Aortic smooth muscle cell (primary cell): ENCODE results near the gene PRPS1. TPM values are rescaled to one million over a fixed set of nuclear protein-coding genes. Genes with fewer than 3 reads are reported as not detected.

ENCODE experiments used
- total RNA-seq: library from RNA; depleted of rRNA; stranded (reverse); fragments of >200 nt; gene quantifications from 2 replicates; pipeline ENCODE4 v1.2.3, GENCODE V29; 2014

Gene PRPS1
- total RNA-seq = 23.3 and 26.4 TPM in 2 replicates

GRCh38 chrX:107627838-107628661 lies at the start of gene PRPS1:
PRPS1 (plus strand) TSS chrX:107628510; CDS start chrX:107628629, 119 bp downstream.

Other genes with a start within 250 kb of the PRPS1 start
- gene FRMPD3, start 178.9 kb upstream of the PRPS1 start, total RNA-seq = not detected in 2 replicates
- gene TSC22D3, start 147.3 kb downstream of the PRPS1 start, total RNA-seq = 10.7 and 20.5 TPM in 2 replicates
- gene NCBP2L, start 149.2 kb downstream of the PRPS1 start, total RNA-seq = not detected in 2 replicates
- 12.0 and 12.9 TPM in 2 replicates for gene MID2, start 197.4 kb downstream of the PRPS1 start, total RNA-seq